Limb (tissue), 2 donors: Measurements from ENCODE around the gene RGP1.

ENCODE experiments used
- DNase-seq, 2 donors: peaks; one replicate each; pipeline ENCODE4 v3.0.0-alpha.2; 2016; ENCODE audit errors: extremely low spot score in 2 of 2

The RGP1 gene

DNA sequence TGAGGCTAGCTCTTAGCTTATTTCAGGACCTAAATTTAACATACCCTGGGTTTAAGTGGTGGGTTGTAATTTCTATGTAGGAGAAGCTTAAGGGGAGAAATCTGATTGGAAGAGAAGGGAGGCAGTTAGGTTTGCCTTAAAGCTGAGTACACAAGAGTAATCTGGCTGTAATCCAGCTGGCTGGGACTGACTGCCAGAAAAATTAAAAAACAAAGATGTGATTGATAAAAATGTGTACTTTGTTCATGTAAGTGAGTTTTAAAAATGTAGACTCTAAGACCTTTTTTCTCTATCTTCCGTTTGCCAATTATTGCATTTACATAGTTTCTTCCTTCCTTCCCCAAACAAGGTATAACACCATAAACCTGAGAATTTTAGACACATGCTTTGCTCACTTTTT lies 22.4 kb downstream of the RGP1 start:
- DNase-seq = no peak

DNA sequence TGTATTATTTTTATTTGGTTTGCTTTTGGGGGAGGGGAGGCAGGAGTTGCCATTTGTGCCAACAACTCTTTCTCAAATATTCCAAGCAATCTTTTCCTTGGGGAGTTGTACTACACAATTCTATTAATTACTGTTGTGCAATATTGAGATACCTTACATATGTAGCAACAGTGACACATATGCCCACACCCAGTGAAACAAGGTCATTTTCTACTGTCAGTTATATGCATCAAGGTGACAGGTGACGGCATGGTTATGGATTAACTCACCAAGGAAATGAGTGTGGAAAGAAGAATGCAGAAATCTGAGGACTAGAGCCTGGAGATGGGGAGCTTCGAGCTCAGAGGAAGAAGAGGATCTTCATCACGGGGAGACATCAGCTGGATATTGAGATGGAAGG lies 22.9 kb downstream of the RGP1 start:
- DNase-seq = no peak

DNA sequence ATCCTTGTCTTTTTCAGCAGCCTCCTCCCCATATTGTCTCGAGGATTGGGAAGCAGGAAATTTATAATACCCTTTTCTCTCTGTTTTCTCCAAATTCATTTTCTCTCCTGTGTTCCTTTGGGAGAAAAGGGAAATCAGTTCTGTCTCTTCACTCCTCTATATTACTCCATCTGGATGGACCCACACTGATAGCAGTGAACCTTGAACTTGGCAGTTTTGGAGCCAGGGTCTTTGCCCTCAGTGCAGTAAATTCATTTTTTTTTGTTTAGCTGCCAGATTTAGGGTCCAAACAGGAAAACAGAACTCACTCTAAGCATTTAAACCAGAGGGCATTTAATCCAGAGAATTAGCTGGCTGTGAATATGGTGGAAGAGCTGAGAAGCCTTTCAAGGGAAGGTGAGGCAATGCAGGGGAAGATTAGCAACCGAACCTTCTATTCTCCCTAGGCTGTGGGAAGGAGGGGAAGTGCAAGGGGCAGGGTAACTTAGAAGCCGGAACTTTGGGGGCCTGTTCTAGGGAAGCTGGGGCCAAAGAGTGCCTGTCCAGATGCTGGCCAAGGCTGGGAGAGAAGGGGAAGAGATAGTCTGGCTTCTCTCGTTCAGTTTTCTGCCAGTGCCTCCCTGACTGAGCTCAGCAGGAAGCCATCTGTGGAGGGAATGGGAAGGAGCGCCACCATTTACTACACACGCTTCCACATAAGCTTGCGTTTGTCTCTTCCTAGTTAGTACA lies 26.0 kb downstream of the RGP1 start:
- no peak for DNase-seq

DNA sequence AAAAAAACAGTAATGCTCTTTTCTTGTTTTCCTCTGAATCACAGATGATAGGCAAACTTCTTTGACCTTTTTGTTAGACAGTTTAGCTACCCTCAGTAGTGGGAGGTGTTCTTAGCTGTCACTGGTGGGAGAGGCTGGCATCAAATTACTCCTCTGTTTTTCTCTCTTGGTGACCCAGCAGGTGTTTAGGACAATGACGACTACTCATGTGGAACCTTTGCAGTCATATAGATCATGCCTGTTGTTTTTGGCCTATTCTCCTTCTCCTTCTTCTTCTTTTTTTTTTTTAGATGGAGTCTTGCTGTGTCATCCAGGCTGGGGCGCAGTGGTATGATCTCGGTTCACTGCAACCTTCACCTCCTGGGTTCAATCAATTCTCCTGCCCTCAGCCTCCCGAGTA lies 26.9 kb downstream of the RGP1 start:
- DNase-seq = no peak

DNA sequence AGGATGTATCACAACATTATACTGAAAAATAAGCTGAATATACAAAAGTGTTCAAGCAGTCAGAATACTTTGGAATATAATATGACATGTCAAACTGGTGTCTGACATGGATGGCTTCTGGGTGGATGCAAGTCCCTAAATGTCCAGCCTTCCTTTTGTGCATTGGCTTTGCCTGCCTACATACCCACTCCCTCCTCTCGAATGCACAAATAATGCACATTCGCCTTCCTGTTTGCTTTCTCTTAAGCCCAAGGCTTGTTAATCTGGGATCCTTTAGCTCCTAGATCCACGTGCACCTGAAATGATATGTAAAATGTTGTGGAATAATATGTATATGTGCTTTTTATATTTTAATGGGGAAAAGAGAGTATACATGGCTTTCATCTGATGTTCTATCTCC lies 29.4 kb downstream of the RGP1 start:
- no peak for DNase-seq

DNA sequence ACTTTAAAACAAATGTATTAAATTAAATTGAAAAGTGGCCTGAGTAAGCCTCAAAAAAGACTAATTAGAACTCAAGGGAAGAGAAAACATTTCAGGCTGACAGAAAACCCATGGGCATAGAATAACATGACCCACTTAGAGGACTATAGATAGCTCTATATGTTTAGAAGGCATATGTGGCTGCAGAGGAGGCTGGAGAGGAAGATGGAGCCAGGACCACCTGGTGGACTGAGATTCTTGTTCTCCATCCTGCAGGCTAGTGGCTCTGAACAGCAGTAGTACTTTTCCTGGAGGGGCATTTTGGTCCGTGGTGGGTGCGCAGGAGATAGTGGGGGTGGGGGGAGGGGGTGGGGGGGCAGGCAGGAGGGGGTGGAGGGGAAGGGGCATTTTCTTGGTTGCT lies 32.0 kb downstream of the RGP1 start:
- DNase-seq = no peak

DNA sequence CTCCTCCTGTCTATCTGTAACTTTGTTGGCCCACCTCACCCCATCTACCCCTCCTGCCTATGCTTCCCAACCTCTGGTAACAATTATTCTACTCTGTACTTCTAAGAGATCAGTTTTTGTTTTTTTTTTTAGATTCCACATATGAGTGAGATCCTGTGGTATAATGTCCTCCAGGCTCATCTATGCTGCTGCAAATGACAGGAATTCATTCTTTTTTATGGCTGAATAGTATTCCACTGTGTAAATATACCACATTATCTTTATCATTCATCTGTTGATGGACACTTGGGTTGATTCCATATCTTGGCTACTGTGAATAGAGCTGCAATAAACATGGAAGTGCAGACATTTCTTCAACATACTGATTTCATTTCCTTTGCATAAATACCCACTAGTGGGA lies 34.3 kb downstream of the RGP1 start:
- no peak for DNase-seq

DNA sequence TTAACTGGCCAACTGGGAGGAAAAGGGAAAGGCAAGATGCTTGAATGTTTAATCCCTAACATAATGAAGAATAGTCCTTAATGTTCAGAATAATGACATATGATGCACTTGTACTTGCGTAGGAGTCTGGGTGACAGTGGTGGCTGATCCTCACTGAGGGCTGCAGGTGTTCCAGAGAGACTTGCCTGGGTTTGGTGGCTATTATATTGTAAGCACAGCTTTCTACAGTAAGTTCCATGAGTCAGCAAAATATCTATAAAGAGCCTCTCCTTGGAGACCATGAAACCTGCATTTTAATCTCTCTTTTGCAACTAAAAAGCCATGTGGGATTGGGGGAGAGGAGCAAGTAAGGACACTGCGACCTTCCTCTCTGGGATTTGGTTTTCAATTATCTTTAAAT lies 40.5 kb downstream of the RGP1 start:
- DNase-seq = no peak

DNA sequence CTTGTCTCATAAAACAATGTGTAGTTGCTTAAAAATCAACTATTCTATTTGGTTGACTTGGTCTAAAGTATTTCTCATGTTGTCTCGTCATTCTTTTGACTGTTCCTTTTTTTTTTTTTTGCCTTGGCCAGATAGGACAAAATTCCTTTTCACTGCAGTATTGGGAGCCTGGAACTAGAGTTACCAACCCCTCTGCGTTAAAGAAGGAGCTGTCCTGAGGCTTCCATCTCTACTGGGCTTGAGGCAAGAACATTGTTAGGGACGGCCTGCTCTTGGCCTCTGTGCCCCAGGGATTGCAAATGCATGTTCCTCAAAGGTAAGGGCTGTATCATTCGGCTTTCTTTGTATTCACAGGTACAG lies 40.9 kb downstream of the RGP1 start:
- DNase-seq = no peak

DNA sequence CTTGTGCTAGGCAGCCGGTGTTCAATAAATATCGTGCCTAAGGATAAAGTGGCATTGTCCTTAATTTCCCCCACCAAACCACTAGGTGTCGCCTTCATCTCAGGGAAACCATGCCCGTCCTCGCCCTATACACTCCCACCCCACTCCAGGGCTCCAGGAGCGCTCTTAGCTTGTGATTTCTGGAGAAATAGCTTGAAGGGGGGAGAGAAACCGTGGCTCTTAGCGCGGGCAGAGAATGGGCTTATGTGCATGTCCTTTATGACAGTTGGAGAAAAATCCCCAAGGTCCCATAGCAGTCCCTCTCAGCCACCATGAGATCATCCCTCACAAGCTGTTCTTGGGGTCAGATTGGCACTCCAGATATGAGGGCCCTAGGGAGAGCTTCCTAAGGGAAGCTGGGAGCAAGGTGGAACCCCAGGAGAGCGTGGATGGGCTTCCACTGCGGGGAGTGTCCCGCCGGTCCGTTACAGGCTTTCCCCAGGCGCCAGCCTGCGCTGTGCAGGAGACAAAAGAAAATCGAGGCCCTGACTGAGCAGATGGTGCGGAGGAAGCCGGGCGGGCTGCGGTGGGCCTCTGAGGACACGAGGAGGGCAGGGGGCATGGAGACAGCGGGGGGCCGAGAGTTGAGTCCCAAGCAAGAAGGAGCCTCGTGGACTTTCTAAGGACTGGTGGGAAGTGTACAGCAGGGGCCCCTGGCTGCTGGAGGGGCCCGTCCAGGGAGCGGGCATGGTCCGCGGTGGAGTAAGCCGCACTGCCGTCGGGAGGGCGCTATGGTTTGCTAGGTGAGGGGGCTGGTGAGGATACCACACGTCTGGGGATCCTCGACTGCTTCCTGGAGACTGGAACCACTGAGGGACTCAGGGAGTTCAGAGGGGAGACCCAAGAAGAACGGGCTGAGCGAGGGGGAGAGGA lies 41.6 kb downstream of the RGP1 start:
- peak; percentile 84 to 94 for DNase-seq

DNA sequence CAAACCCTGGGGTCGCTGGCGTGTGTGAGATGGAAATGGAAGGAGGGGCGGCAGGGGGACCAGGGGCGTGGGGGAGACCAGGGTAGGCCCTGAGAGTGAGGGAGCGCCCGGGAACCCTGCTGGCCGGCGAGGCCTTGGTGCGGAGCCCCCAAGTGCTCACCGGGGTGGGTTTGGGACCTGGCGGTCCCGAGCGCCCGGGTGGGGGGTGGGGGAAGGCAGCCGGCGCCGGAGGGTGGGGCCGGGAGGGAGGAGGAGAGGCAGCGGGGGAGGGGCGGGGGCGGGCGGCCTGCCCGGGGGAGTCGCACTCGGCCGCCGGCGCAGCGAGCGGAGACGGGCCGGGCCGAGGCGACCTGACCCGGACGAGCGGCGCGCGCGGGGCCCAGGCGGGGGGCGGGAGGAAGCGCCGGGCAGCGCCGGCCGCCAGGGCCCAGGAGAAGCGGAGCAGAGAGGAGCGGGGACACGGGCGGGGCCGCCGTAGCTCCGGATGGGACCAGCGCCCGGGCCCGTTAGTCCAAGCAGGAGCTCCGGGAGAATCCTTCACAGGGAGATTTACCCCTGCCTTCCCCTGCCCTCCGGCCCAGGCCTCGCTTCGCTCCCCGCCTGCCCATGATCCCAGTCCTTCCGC lies 42.3 kb downstream of the RGP1 start, which contains the start of gene NPR2:
Gene NPR2 (plus strand): TSS at position 295 of the 625 bp plus-strand sequence. CDS start 818 bp downstream, outside the sequence.
- DNase-seq = peak in 1 of 2 donors; percentile 75

DNA sequence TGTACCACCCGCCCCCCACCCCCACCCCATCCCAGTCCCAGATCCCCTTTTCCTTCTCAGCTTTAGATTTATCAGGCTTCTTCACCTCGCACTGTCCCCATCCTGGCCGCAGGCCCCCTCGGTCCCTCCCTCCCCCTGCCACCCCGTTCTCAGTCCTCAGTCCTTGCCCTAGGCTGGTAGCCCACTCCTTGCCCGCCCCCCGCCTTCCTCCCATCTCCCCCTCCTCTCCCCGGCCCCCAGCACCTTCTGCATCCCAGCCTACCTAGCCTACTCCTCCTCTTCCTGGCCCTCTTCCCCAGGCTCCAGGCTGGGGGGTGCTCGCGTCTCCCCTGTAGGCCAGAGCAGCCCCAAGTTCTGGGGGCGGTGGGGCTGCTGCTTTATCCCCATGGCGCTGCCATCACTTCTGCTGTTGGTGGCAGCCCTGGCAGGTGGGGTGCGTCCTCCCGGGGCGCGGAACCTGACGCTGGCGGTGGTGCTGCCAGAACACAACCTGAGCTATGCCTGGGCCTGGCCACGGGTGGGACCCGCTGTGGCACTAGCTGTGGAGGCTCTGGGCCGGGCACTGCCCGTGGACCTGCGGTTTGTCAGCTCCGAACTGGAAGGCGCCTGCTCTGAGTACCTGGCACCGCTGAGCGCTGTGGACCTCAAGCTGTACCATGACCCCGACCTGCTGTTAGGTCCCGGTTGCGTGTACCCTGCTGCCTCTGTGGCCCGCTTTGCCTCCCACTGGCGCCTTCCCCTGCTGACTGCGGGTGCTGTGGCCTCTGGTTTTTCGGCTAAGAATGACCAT lies 43.1 kb downstream of the RGP1 start:
- DNase-seq = peak in 1 of 2 donors; percentile 51

DNA sequence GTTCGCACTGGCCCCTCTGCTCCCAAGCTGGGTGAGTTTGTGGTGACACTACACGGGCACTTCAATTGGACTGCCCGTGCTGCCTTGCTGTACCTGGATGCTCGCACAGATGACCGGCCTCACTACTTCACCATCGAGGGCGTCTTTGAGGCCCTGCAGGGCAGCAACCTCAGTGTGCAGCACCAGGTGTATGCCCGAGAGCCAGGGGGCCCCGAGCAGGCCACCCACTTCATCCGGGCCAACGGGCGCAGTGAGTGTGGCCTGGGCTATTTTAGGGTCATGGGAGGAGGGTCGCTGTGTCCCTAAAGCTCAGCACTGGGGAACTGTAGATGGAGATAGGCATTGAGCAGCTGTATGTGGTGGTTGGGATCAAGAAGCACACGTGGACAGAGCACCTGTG lies 43.7 kb downstream of the RGP1 start:
- DNase-seq = no peak

DNA sequence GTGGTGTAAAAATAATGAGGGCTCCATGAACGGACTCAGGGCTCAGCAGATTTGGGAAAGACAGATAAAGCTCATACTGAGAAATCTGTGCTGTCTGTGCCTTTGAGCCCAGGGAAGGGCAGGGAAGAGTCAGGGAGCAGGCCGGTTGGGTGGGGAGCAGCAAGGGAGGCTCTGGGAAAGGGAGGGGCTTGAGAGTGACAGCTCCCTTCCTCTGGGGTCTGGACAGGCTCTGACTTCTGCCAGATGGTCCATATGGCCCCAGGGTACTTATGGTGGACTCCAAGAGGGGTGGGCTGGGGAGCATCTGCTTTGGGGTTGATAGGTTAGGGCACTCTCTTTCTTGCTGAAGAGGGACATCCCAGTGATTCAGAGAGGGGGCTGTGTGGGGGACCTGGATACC lies 44.4 kb downstream of the RGP1 start:
- DNase-seq = no peak

DNA sequence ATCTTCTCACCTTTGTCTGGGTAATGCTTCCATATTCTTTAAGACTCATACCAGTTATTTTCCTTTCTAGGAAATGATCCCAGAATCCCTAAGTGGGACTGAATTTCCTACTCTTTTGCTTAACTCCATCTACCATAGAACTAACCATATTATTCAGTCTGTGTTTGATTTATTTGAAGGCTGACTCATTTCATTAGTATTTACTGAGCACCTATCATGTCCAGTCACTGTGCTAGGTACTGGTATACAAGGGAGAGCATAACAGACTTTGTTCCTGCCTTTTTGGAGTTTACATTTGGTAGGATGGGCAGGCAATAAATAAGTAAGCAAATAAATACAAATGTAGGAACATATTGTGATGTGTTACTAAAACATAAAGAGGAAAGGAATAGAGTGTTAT lies 46.6 kb downstream of the RGP1 start:
- no peak for DNase-seq

DNA sequence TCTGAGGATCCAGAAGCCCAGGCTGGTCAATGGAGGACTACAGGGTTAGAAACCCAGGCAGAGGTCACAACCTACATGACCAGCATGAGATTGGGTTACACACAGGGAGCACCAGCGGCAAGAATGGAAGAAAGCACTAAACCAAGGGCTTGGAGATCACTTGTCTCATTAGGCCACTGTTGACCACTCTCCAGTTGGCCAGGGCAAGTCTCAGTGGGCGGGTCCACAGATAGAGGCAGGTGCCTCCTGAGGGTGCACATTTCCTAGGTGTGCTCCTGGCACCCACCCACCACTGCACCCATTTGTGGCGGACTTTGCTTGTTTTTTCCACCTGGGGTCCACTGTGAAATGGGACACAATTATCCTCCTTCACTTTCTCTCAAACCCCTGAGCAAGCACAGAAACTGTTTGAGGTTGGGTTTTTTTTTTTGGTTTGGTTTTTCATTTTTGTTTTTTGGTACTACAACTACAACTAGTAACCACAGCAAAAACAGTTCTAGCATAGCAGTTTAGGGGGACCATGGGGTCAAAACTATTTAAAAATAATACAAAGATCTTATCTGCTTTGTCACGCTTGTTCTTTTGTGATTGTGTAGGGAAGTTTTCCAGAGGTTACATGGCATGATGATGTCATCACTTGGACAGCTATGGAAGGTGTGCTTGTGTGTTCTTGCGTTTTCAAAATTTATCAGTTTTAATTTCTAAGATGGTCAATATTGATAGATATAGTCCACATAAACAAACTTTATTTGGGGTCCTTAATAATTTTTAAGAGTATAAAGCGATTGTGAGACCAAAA lies 48.4 kb downstream of the RGP1 start:
- DNase-seq = no peak

DNA sequence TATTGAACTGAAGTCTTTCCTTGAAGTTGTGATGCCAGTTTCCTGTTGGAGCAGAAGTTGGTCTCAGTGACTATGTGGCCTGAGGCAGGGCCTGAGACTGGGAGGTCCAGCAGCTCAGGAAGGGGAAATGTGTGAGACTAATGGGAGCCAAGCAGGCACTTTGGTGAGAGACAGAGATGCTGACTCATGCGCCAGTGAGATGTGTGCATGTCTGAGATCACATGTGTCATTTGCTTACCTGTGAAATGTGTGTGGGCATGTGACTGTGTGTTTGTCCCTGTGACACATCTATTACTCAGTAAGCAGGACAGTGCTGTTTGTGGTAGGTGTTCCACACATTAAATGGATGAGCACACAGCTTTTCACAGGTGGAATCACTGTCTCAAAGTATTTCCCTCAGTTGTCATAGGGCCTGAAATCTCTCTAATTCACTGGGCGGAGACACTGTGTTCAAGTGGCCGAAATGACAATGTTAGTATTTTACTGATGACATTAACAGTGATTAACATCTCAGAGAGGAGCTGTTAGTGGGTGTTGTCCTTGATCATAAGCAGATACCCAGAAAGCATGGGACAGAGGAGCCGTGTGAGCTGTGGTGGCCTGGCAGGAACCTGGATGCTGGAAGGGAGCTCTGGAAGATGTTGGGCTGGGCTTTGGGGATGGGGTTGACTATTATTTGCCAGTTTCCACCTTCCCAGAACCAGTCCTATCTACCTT lies 49.7 kb downstream of the RGP1 start:
- DNase-seq = no peak

DNA sequence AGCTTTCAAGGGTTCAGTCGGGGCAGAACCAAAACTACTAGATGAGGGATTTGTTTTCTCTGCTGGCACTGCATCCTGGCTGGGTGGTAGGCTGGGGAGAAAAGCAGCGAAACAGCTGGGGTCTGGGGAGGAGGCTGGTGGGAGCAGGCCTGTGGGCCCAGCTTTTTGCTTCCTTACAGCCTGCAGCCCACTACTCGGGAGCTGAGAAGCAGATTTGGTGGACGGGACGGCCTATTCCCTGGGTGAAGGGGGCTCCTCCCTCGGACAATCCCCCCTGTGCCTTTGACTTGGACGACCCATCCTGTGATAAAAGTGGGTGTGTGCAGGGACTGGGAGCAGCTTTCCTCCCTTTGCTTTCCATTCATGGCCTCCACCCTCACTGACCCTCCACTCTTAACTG lies 51.4 kb downstream of the RGP1 start:
- DNase-seq = no peak

DNA sequence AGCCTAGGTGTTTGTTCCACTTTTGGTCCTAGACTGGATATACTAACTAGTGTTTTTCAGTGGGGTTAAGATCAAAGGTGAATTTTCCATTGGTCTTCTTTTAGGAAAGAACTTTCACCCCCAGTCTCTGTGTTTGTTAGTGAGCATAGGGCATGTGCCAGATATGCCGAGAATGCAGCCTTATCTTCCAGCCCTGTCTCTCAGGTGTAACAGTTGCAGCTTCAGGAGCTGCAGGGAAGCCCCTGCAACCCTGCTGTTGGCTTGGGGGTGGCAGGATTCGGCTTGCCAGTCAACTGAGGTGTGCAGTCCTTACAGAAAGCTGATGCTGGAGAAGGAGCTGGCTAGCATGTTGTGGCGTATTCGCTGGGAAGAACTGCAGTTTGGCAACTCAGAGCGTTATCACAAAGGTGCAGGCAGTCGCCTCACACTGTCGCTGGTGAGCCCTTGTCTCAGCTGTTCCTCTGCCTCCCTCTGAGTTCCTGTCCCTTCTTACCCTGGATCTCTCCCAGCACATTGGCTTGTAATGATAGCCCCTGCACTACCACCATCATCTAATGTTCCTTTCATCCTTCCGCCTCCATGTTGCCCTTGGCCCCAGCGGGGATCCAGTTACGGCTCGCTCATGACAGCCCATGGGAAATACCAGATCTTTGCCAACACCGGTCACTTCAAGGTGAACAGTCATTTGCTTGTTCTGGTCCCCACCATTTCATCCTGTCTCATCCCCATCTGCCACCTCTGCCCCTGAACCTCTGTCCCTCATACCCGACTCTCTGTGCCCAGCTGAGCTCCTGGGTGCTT lies 52.4 kb downstream of the RGP1 start:
- no peak for DNase-seq
